Measurements from ENCODE around the gene CHD6. TPM values are rescaled to one million over a fixed set of nuclear protein-coding genes. Genes with fewer than 3 reads are reported as not detected.

CHD6 gene
- total RNA-seq, 2 experiments from 2014 or later: 39.4 to 42.5 TPM

- CTCF ChIA-PET: no interaction called here
- Mint-ChIP-seq H3K9me3 (peaks cover 10% of the 10 kb centered on the region), H3K36me3 (ENCODE audit: low read depth) (no peaks in the 10 kb centered on the region), H3K27ac (no peak overlapping the region), H3K4me1 (peaks cover 2% of the 10 kb centered on the region), H3K4me3 (no peak overlapping the region), H3K27me3 (peaks cover 38% of the 10 kb centered on the region)
- DNase-seq: no peak
- POLR2A ChIA-PET: no interaction called here
Measured at GRCh38 chr20:41367956-41368355, 250.2 kb downstream of the CHD6 start.

GRCh38 chr20:41367393-41367695, 250.8 kb downstream of the CHD6 start:
- ChIA-PET CTCF (no interaction called here), POLR2A (no interaction called here)
- H3K36me3 Mint-ChIP-seq (ENCODE audit: low read depth): no peaks in the 10 kb centered on the region
- no peak overlapping the region for H3K27ac Mint-ChIP-seq
- peaks cover 2% of the 10 kb centered on the region for H3K4me1 Mint-ChIP-seq
- DNase-seq: no peak
- H3K9me3 Mint-ChIP-seq: peaks cover 5% of the 10 kb centered on the region
- H3K4me3 Mint-ChIP-seq: no peak overlapping the region
- peaks cover 38% of the 10 kb centered on the region for H3K27me3 Mint-ChIP-seq

- Mint-ChIP-seq H3K9me3 (peaks cover 5% of the 10 kb centered on the region), H3K4me1 (peaks cover 2% of the 10 kb centered on the region), H3K27me3 (peaks cover 38% of the 10 kb centered on the region), H3K4me3 (no peak within 1 kb of the TSS), H3K27ac (no peak within 1 kb of the TSS), H3K36me3 (ENCODE audit: low read depth) (no peaks in the 10 kb centered on the region)
- ChIA-PET CTCF (no interaction called here), POLR2A (no interaction called here)
- DNase-seq: no peak
Measured at GRCh38 chr20:41366546-41367392, 251.4 kb downstream of the CHD6 start, which contains the start of gene EMILIN3. Gene EMILIN3, minus strand, starts transcription at chr20:41366818. Its CDS starts 184 bp downstream, at chr20:41366634.

- Mint-ChIP-seq H3K27me3 (peaks cover 35% of the 10 kb centered on the region), H3K36me3 (ENCODE audit: low read depth) (no peaks in the 10 kb centered on the region), H3K4me1 (peaks cover 2% of the 10 kb centered on the region), H3K9me3 (no peaks in the 10 kb centered on the region), H3K4me3 (no peak overlapping the region), H3K27ac (no peak overlapping the region)
- POLR2A ChIA-PET: no interaction called here
- no peak for DNase-seq
- CTCF ChIA-PET: no interaction called here
Measured at GRCh38 chr20:41365777-41366545, 252.2 kb downstream of the CHD6 start.

GRCh38 chr20:41364967-41365765, 253.0 kb downstream of the CHD6 start:
- Mint-ChIP-seq H3K36me3 (ENCODE audit: low read depth) (no peaks in the 10 kb centered on the region), H3K27me3 (peaks cover 35% of the 10 kb centered on the region), H3K9me3 (no peaks in the 10 kb centered on the region), H3K4me3 (no peak overlapping the region), H3K4me1 (peaks cover 2% of the 10 kb centered on the region), H3K27ac (no peak overlapping the region)
- DNase-seq: no peak
- ChIA-PET POLR2A (no interaction called here), CTCF (no interaction called here)

GRCh38 chr20:41364236-41364855, 253.8 kb downstream of the CHD6 start:
- no peak for DNase-seq
- no peaks in the 10 kb centered on the region for H3K9me3 Mint-ChIP-seq
- H3K27me3 Mint-ChIP-seq: peaks cover 30% of the 10 kb centered on the region
- no peak overlapping the region for H3K27ac Mint-ChIP-seq
- no peaks in the 10 kb centered on the region for H3K36me3 Mint-ChIP-seq (ENCODE audit: low read depth)
- peaks cover 2% of the 10 kb centered on the region for H3K4me1 Mint-ChIP-seq
- ChIA-PET CTCF (no interaction called here), POLR2A (no interaction called here)
- no peak overlapping the region for H3K4me3 Mint-ChIP-seq

GRCh38 chr20:41363601-41364000, 254.6 kb downstream of the CHD6 start:
- H3K4me3 Mint-ChIP-seq: no peak overlapping the region

GRCh38 chr20:41362748-41363140, 255.4 kb downstream of the CHD6 start:
- H3K27ac Mint-ChIP-seq: no peak overlapping the region
- H3K36me3 Mint-ChIP-seq (ENCODE audit: low read depth): no peaks in the 10 kb centered on the region
- ChIA-PET CTCF (no interaction called here), POLR2A (no interaction called here)
- H3K9me3 Mint-ChIP-seq: no peaks in the 10 kb centered on the region
- H3K27me3 Mint-ChIP-seq: peaks cover 21% of the 10 kb centered on the region
- H3K4me1 Mint-ChIP-seq: peaks cover 2% of the 10 kb centered on the region
- H3K4me3 Mint-ChIP-seq: no peak overlapping the region
- DNase-seq: no peak

More at GRCh38 chr20:41363601-41364000, 254.6 kb downstream of the CHD6 start:
- Mint-ChIP-seq H3K27ac (no peak overlapping the region), H3K27me3 (peaks cover 26% of the 10 kb centered on the region), H3K36me3 (ENCODE audit: low read depth) (no peaks in the 10 kb centered on the region), H3K4me1 (peaks cover 2% of the 10 kb centered on the region), H3K9me3 (no peaks in the 10 kb centered on the region)
- ChIA-PET CTCF (no interaction called here), POLR2A (no interaction called here)
- DNase-seq: no peak

- no peaks in the 10 kb centered on the region for H3K4me1 Mint-ChIP-seq
- H3K36me3 Mint-ChIP-seq (ENCODE audit: low read depth): no peaks in the 10 kb centered on the region
Measured at GRCh38 chr20:41361757-41362747, 256.1 kb downstream of the CHD6 start.

GRCh38 chr20:41360831-41361756, 257.1 kb downstream of the CHD6 start:
- ChIA-PET POLR2A (no interaction called here), CTCF (no interaction called here)
- H3K27me3 Mint-ChIP-seq: peaks cover 12% of the 10 kb centered on the region
- DNase-seq: no peak
- H3K4me3 Mint-ChIP-seq: no peak overlapping the region
- no peaks in the 10 kb centered on the region for H3K9me3 Mint-ChIP-seq
- H3K36me3 Mint-ChIP-seq (ENCODE audit: low read depth): no peaks in the 10 kb centered on the region
- H3K27ac Mint-ChIP-seq: no peak overlapping the region
- no peaks in the 10 kb centered on the region for H3K4me1 Mint-ChIP-seq

More at GRCh38 chr20:41361757-41362747, 256.1 kb downstream of the CHD6 start:
- DNase-seq: no peak
- Mint-ChIP-seq H3K27ac (no peak overlapping the region), H3K27me3 (peaks cover 14% of the 10 kb centered on the region), H3K4me3 (no peak overlapping the region), H3K9me3 (no peaks in the 10 kb centered on the region)
- POLR2A ChIA-PET: no interaction called here
- CTCF ChIA-PET: no interaction called here

- no peaks in the 10 kb centered on the region for H3K36me3 Mint-ChIP-seq (ENCODE audit: low read depth)
- CTCF ChIA-PET: no interaction called here
- no peaks in the 10 kb centered on the region for H3K4me1 Mint-ChIP-seq
- no peak for DNase-seq
- POLR2A ChIA-PET: no interaction called here
- no peak overlapping the region for H3K4me3 Mint-ChIP-seq
- H3K27me3 Mint-ChIP-seq: peaks cover 2% of the 10 kb centered on the region
- H3K9me3 Mint-ChIP-seq: no peaks in the 10 kb centered on the region
- H3K27ac Mint-ChIP-seq: no peak overlapping the region
Measured at GRCh38 chr20:41359541-41360011, 258.6 kb downstream of the CHD6 start.

Measured in activated CD4-positive, alpha-beta T cell treated with anti-CD3 and anti-CD28 coated beads, Interleukin-2, amount 10 ng/mL, durations not matched to agents 7 days and 5 days (primary cell).